ENCODE results near the gene TRIML1.

GRCh38 chr4:188106454-188106853, 32.8 kb upstream of the TRIML1 start:
- TF ChIP-seq CTCF (IDR thresholded peaks at IDR 0.05) (no peak), POLR2A (IDR thresholded peaks at IDR 0.05) (no peak)
